ENCODE measurements around the gene ABR.
"Not testable (repeated sequence)": the region's sequence is repeated elsewhere in the genome, so short reads cannot be mapped to it uniquely, and the experiment has no call there.

Gene ABR

DNA sequence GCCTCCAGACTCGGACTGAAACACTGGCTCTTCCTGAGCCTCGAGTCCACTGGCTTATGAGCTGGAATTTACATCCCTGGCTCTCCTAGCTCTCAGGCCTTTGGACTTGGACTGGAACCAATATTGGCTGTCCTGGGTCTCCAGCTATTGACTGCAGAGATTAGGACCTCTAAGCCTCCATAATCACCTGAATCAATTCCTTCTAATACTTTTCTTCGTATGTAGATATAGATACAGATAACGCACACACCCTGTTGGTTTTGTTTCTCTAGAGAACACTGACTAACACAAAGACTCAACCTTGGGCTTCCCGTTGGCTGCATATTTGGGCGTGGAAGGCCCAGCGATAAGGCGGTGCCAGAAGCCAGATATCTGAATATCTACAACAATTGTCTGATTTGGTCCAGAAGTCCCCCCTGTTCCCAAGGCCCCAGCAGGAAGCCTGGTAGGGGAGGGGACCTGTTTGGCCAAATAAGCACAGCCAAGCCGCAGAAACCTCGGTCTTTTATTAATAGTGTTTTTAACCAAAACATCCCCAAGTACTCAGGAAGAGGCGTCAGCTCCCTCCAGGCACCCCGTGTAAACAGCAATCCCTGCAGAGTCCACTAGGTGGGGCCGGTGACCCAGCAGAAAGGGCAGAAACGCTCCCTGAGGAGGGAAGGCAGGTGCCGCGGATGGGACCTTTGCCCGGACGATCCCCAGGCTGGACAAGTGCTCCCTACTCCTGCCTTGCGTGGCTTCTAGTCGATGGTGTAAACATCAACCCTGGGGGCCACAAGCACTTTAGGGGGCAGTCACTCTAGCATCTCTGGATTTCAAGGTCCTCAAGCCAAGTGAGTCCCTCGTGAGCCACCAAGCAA lies 57.0 kb downstream of the ABR start:
- DNase-seq (peak; percentile 77), ATAC-seq (ENCODE audit: insufficient read depth, low read depth) (peak; percentile 94)
- H3K27me3 ChIP-seq (ENCODE audit: insufficient read depth, low read length, poor library complexity): peaks cover 15% of the 10 kb centered on the region
- no peaks in the 10 kb centered on the region for H3K9me3 ChIP-seq (ENCODE audit: insufficient read depth, low read length, severe bottlenecking)
- no peaks in the 10 kb centered on the region for H3K79me2 ChIP-seq (ENCODE audit: insufficient read depth, low read length)
- peaks cover 6% of the 10 kb centered on the region; the same call in 1 of the 2 replicates for H4K20me1 ChIP-seq (ENCODE audit: insufficient read depth, low read length)
- peak overlapping the region; percentile 24 for H2AFZ ChIP-seq (ENCODE audit: low read depth, low read length)
- H3K9ac ChIP-seq (ENCODE audit: low read depth, low read length): no peak overlapping the region
- H3K36me3 ChIP-seq (ENCODE audit: insufficient read depth, low read length): no peaks in the 10 kb centered on the region
- no peak overlapping the region for H3K4me3 ChIP-seq (ENCODE audit: low read depth in 1 of 2, low read length in 2 of 2)
- peak overlapping the region; percentile 48 for H3K4me2 ChIP-seq (ENCODE audit: insufficient read depth, low read length)
- H3K4me1 ChIP-seq (ENCODE audit: insufficient read depth, low read length): peaks cover 7% of the 10 kb centered on the region
- no peak for TF ChIP-seq EZH2 (IDR thresholded peaks at IDR 0.05; ENCODE audit: borderline replicate concordance, low read depth, low read length, severe bottlenecking)
- TF ChIP-seq, protein P1, sequence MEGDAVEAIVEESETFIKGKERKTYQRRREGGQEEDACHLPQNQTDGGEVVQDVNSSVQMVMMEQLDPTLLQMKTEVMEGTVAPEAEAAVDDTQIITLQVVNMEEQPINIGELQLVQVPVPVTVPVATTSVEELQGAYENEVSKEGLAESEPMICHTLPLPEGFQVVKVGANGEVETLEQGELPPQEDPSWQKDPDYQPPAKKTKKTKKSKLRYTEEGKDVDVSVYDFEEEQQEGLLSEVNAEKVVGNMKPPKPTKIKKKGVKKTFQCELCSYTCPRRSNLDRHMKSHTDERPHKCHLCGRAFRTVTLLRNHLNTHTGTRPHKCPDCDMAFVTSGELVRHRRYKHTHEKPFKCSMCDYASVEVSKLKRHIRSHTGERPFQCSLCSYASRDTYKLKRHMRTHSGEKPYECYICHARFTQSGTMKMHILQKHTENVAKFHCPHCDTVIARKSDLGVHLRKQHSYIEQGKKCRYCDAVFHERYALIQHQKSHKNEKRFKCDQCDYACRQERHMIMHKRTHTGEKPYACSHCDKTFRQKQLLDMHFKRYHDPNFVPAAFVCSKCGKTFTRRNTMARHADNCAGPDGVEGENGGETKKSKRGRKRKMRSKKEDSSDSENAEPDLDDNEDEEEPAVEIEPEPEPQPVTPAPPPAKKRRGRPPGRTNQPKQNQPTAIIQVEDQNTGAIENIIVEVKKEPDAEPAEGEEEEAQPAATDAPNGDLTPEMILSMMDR (IDR thresholded peaks at IDR 0.05; ENCODE audit: borderline replicate concordance, extremely low read depth, low read length, poor library complexity, severe bottlenecking): peak; percentile 95
- no peak overlapping the region for H3K27ac ChIP-seq (ENCODE audit: low read length)

DNA sequence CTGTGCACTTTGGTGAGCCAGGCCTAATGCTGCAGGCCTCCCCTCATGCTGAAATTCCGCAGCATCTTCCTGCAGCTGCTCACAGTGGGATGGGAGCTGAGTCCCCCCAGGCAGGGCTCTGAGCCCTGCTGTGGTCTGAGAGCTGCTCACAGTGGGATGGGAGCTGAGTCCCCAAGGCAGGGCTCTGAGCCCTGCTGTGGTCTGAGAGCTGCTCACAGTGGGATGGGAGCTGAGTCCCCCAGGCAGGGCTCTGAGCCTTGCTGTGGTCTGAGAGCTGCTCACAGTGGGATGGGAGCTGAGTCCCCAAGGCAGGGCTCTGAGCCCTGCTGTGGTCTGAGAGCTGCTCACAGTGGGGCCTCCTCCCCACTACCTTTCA lies 58.4 kb downstream of the ABR start:
- H3K79me2 ChIP-seq (ENCODE audit: insufficient read depth, low read length); H4K20me1 ChIP-seq (ENCODE audit: insufficient read depth, low read length); DNase-seq; H2AFZ ChIP-seq (ENCODE audit: low read depth, low read length); ATAC-seq (ENCODE audit: insufficient read depth, low read depth); H3K4me1 ChIP-seq (ENCODE audit: insufficient read depth, low read length); H3K4me2 ChIP-seq (ENCODE audit: insufficient read depth, low read length); H3K9me3 ChIP-seq (ENCODE audit: insufficient read depth, low read length, severe bottlenecking); H3K9ac ChIP-seq (ENCODE audit: low read depth, low read length); H3K27ac ChIP-seq (ENCODE audit: low read length); H3K4me3 ChIP-seq (ENCODE audit: low read depth in 1 of 2, low read length in 2 of 2); H3K36me3 ChIP-seq (ENCODE audit: insufficient read depth, low read length): not testable (repeated sequence)
- peaks cover 15% of the 10 kb centered on the region for H3K27me3 ChIP-seq (ENCODE audit: insufficient read depth, low read length, poor library complexity)

DNA sequence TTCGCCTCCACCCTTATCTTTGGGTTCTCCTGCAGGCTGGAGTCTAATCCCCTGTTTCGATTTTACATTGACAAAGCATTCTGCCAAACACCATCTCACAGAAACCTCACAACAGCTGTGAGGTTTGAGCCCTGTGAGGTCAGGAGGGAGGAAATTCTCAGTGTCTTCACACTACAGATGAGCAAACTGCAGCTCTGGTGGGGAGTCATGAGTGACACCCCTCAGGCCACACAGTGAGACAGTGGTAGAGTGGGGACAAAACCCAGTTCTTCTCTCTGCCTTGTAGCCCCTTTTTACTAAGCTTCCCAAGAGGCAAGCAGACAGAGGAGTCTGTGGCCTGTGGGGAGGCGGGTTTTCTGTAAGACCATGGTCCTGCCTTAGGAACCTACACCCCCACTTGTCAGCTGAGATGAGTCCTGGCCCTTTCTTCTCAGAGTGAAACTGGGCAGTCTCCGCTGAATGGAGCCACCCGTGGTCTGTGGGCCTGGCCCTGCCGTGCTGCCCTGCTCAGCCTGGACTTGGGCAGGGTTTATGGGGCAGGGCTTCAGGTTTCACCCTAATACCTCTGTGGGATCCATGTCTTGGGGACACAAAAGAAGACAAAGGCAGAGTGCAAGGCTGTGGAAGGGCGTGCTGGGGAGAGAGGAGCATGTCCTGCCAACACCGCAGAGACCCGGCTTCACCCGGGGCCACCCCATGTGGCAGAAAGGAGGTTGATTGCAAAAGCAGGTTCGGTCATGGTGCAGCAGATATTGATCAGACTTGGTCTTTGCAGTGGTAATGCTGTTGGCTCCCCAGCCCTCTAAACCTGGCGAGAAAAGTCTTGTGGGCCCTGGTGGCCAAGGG lies 59.0 kb downstream of the ABR start:
- H3K4me2 ChIP-seq (ENCODE audit: insufficient read depth, low read length): no peak overlapping the region
- peaks cover 6% of the 10 kb centered on the region; the same call in 1 of the 2 replicates for H4K20me1 ChIP-seq (ENCODE audit: insufficient read depth, low read length)
- no peak overlapping the region for H3K27ac ChIP-seq (ENCODE audit: low read length)
- no peaks in the 10 kb centered on the region for H3K79me2 ChIP-seq (ENCODE audit: insufficient read depth, low read length)
- no peak for ATAC-seq (ENCODE audit: insufficient read depth, low read depth)
- H3K9ac ChIP-seq (ENCODE audit: low read depth, low read length): no peak overlapping the region
- TF ChIP-seq, protein P1 (IDR thresholded peaks at IDR 0.05; ENCODE audit: borderline replicate concordance, extremely low read depth, low read length, poor library complexity, severe bottlenecking): no peak
- no peak for TF ChIP-seq EZH2 (IDR thresholded peaks at IDR 0.05; ENCODE audit: borderline replicate concordance, low read depth, low read length, severe bottlenecking)
- H3K4me1 ChIP-seq (ENCODE audit: insufficient read depth, low read length): peaks cover 7% of the 10 kb centered on the region
- no peak overlapping the region for H3K4me3 ChIP-seq (ENCODE audit: low read depth in 1 of 2, low read length in 2 of 2)
- no peak for DNase-seq
- no peaks in the 10 kb centered on the region for H3K9me3 ChIP-seq (ENCODE audit: insufficient read depth, low read length, severe bottlenecking)
- peaks cover 15% of the 10 kb centered on the region for H3K27me3 ChIP-seq (ENCODE audit: insufficient read depth, low read length, poor library complexity)
- no peaks in the 10 kb centered on the region for H3K36me3 ChIP-seq (ENCODE audit: insufficient read depth, low read length)
- H2AFZ ChIP-seq (ENCODE audit: low read depth, low read length): no peak overlapping the region

DNA sequence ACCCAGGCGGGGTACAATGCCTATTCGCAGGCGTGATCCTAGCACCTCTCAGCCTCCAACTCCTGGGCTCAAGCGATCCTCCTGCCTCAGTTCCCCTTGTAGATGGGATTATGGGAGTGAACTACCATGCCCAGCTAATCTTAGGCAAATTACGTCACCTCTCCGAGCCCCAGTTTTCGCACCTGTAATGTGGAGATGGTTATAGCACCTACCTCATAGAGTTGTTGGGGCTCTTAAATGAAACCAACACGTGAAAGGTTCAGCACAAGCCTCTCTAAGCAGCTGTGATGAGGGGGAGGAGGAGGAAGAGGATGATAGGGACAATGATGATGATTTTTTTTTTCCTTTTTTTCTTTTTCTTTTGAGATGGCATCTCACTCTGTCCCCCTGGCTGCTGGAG lies 59.9 kb downstream of the ABR start:
- H3K9me3 ChIP-seq (ENCODE audit: insufficient read depth, low read length, severe bottlenecking): no peaks in the 10 kb centered on the region
- no peaks in the 10 kb centered on the region for H3K36me3 ChIP-seq (ENCODE audit: insufficient read depth, low read length)
- H3K4me3 ChIP-seq (ENCODE audit: low read depth in 1 of 2, low read length in 2 of 2): no peak overlapping the region
- ATAC-seq (ENCODE audit: insufficient read depth, low read depth) (no peak), DNase-seq (no peak)
- peaks cover 13% of the 10 kb centered on the region for H3K4me1 ChIP-seq (ENCODE audit: insufficient read depth, low read length)
- H3K27ac ChIP-seq (ENCODE audit: low read length): no peak overlapping the region
- H2AFZ ChIP-seq (ENCODE audit: low read depth, low read length): no peak overlapping the region
- peaks cover 15% of the 10 kb centered on the region for H3K27me3 ChIP-seq (ENCODE audit: insufficient read depth, low read length, poor library complexity)
- no peak for TF ChIP-seq EZH2 (IDR thresholded peaks at IDR 0.05; ENCODE audit: borderline replicate concordance, low read depth, low read length, severe bottlenecking)
- TF ChIP-seq, protein P1 (IDR thresholded peaks at IDR 0.05; ENCODE audit: borderline replicate concordance, extremely low read depth, low read length, poor library complexity, severe bottlenecking): no peak
- H3K4me2 ChIP-seq (ENCODE audit: insufficient read depth, low read length): no peak overlapping the region
- H3K9ac ChIP-seq (ENCODE audit: low read depth, low read length): no peak overlapping the region
- peaks cover 6% of the 10 kb centered on the region; the same call in 1 of the 2 replicates for H4K20me1 ChIP-seq (ENCODE audit: insufficient read depth, low read length)
- H3K79me2 ChIP-seq (ENCODE audit: insufficient read depth, low read length): no peaks in the 10 kb centered on the region

Measured in DND-41 (cell line).